HepG2 (cell line): ENCODE data around the gene MAP3K3. TPM values are rescaled to one million over a fixed set of nuclear protein-coding genes. Genes with fewer than 3 reads are reported as not detected.

Source experiments
- ATF2 ChIP-seq: sonication (generic); formaldehyde crosslinking; IDR thresholded peaks from 2 replicates; pipeline ENCODE4 v1.4.0; 2020; ENCODE audit warnings: missing genetic modification reagents
- FOXP1 ChIP-seq, 2 experiments: fragments of 450-650 bp in 1 of 2; IDR thresholded peaks; 2 replicates each; pipeline ENCODE4 v1.6.1; 2017 to 2018; ENCODE audit warnings: antibody characterized with exemption in 1 of 2
- GLI4 ChIP-seq: sonication (generic); formaldehyde crosslinking; IDR thresholded peaks from 2 replicates; pipeline ENCODE4 v1.5.1; 2020; ENCODE audit warnings: missing genetic modification reagents, mild to moderate bottlenecking, moderate library complexity, borderline replicate concordance
- GPN1 ChIP-seq: sonication (generic); formaldehyde crosslinking; IDR thresholded peaks from 2 replicates; pipeline ENCODE4 v1.5.1; 2020; ENCODE audit warnings: missing genetic modification reagents, borderline replicate concordance
- HCFC1 ChIP-seq: fragments of 150-350 bp; IDR thresholded peaks from 2 replicates; pipeline ENCODE4 v1.6.1; 2014; ENCODE audit warnings: low read depth, low read length
- KDM4B ChIP-seq: sonication (generic); formaldehyde crosslinking; IDR thresholded peaks from 2 replicates; pipeline ENCODE4 v1.4.0; 2020; ENCODE audit warnings: missing genetic modification reagents
- LCORL ChIP-seq, 2 experiments: fragments of 450-650 bp in 1 of 2; sonication (generic) in 1 of 2; formaldehyde crosslinking in 1 of 2; IDR thresholded peaks; 2 replicates each; pipeline versions ENCODE4 v1.5.0 to v1.6.1; 2017 to 2020; ENCODE audit warnings: antibody characterized with exemption in 1 of 2, missing genetic modification reagents in 1 of 2
- MAFF ChIP-seq: IDR thresholded peaks from 2 replicates; pipeline ENCODE4 v1.6.1; 2011; ENCODE audit warnings: low read depth, low read length, improper control_type of control experiment
- MNT ChIP-seq: fragments of 450-650 bp; IDR thresholded peaks from 2 replicates; pipeline ENCODE4 v1.6.1; 2016
- MYPOP ChIP-seq: sonication (generic); formaldehyde crosslinking; IDR thresholded peaks from 2 replicates; pipeline ENCODE4 v1.8.1; 2023; ENCODE audit warnings: mild to moderate bottlenecking, moderate library complexity, missing genetic modification reagents
- NR2C2 ChIP-seq: sonication (generic); formaldehyde crosslinking; IDR thresholded peaks from 2 replicates; pipeline ENCODE4 v1.4.0; 2020; ENCODE audit warnings: missing genetic modification reagents, mild to moderate bottlenecking, moderate library complexity, borderline replicate concordance
- RBFOX2 ChIP-seq: fragments of 200-400 bp; formaldehyde crosslinking; IDR thresholded peaks from 2 replicates; pipeline ENCODE4 v1.6.1; 2017; ENCODE audit warnings: low read depth, mild to moderate bottlenecking, low read length
- SALL1 ChIP-seq: sonication (generic); formaldehyde crosslinking; IDR thresholded peaks from 2 replicates; pipeline ENCODE4 v1.8.0; 2022; ENCODE audit warnings: mild to moderate bottlenecking, missing genetic modification reagents
- SRSF1 ChIP-seq: fragments of 200-400 bp; formaldehyde crosslinking; optimal IDR thresholded peaks from 2 replicates; pipeline ENCODE3; 2017; ENCODE audit warnings: mild to moderate bottlenecking, low read depth, low read length, moderate library complexity
- ZBTB37 ChIP-seq: sonication (generic); formaldehyde crosslinking; IDR thresholded peaks from 2 replicates; pipeline ENCODE4 v1.4.0; 2020; ENCODE audit warnings: mild to moderate bottlenecking, missing genetic modification reagents
- ZNF563 ChIP-seq: sonication (generic); formaldehyde crosslinking; IDR thresholded peaks from 2 replicates; pipeline ENCODE4 v1.8.0; 2022; ENCODE audit warnings: mild to moderate bottlenecking, moderate library complexity, missing genetic modification reagents
- ZNF572 ChIP-seq: sonication (generic); formaldehyde crosslinking; IDR thresholded peaks from 2 replicates; pipeline ENCODE4 v1.5.1; 2020; ENCODE audit warnings: mild to moderate bottlenecking, missing genetic modification reagents
- ZNF616 ChIP-seq: sonication (generic); formaldehyde crosslinking; IDR thresholded peaks from 2 replicates; pipeline ENCODE4 v1.5.0; 2020; ENCODE audit warnings: low read depth, mild to moderate bottlenecking, missing genetic modification reagents
- ZNF704 ChIP-seq: sonication (generic); formaldehyde crosslinking; IDR thresholded peaks from 2 replicates; pipeline ENCODE4 v1.8.1; 2023; ENCODE audit warnings: mild to moderate bottlenecking, inconsistent platforms, moderate library complexity, missing genetic modification reagents, borderline replicate concordance
- ZNF768 ChIP-seq: sonication (generic); formaldehyde crosslinking; IDR thresholded peaks from 2 replicates; pipeline ENCODE4 v1.4.0; 2020; ENCODE audit warnings: missing genetic modification reagents
- ZNF839 ChIP-seq: sonication (generic); formaldehyde crosslinking; IDR thresholded peaks from 2 replicates; pipeline ENCODE4 v1.4.0; 2020; ENCODE audit warnings: missing genetic modification reagents, mild to moderate bottlenecking, borderline replicate concordance
- polyA plus RNA-seq, 8 experiments: library from polyadenylated mRNA; depleted of rRNA in 3 of 8; stranded (reverse) in 7 of 8; unstranded in 1 of 8; fragments of >200 nt; fragmentation: Illumina TruSeq in 4 of 8; extraction: Trizol in 4 of 8; gene quantifications; 2 replicates each; pipeline versions ENCODE4 v1.2.1 to v1.2.3, GENCODE V29; 2011 to 2016; ENCODE audit warnings: low read depth in 4 of 8, missing spikeins in 1 of 8, mixed read lengths in 1 of 8; ENCODE audit not compliant: insufficient read depth in 1 of 8
- total RNA-seq, 5 experiments: library from RNA; depleted of rRNA; stranded (reverse); fragments of >200 nt; fragmentation: Illumina TruSeq; extraction: Trizol; gene quantifications; 2 replicates each; pipeline ENCODE4 v1.2.3, GENCODE V29; 2016; ENCODE audit warnings: low read depth in 1 of 5

The MAP3K3 gene
- total and polyA plus RNA-seq, 2 of the 13 experiments (the other 11 are each of a cell fraction or from before 2014, with no cell fraction given) = 17.7 to 21.8 TPM

GRCh38 chr17:63741408-63742173 lies 119.4 kb downstream of the MAP3K3 start, which contains the start of gene STRADA (continued):
- peak; percentile 51 for TF ChIP-seq MNT
- peak; percentile 59 for TF ChIP-seq KDM4B (CRISPR knock-in tag)
- no peak for TF ChIP-seq ZBTB37 (CRISPR knock-in tag)
- TF ChIP-seq ATF2 (CRISPR knock-in tag) = peak; percentile 77
- TF ChIP-seq ZNF616 (CRISPR knock-in tag) = peak; percentile 61; the same call in 1 of the 2 replicates
- TF ChIP-seq HCFC1 = 0 out of 2 replicates have a peak, but pooled peaks have one; percentile 2
- no peak for TF ChIP-seq MAFF
- no peak for TF ChIP-seq FOXP1 (IDR thresholded peaks at IDR 0.05)
- no peak for TF ChIP-seq FOXP1 (CRISPR knock-in tag; IDR thresholded peaks at IDR 0.05)
- peak; percentile 66; the same call in 1 of the 2 replicates for TF ChIP-seq NR2C2 (CRISPR knock-in tag)
- TF ChIP-seq GLI4 = peak; percentile 92
- TF ChIP-seq ZNF839 (CRISPR knock-in tag) = peak; percentile 86; the same call in 1 of the 2 replicates
- peak; percentile 95 for TF ChIP-seq ZNF563 (CRISPR knock-in tag)
- TF ChIP-seq SALL1 (CRISPR knock-in tag) = peak; percentile 85
- no peak; the same call in 1 of the 2 replicates for TF ChIP-seq MYPOP (CRISPR knock-in tag)
- TF ChIP-seq RBFOX2 = peak; percentile 89
- 0 out of 2 replicates have a peak, but pooled peaks have one; percentile 52 for TF ChIP-seq ZNF572 (CRISPR knock-in tag)
- peak; percentile 34; the same call in 1 of the 2 replicates for TF ChIP-seq GPN1 (CRISPR knock-in tag)
- TF ChIP-seq SRSF1 = peak; percentile 59
- no peak for TF ChIP-seq LCORL (IDR thresholded peaks at IDR 0.05)
- peak; percentile 80 for TF ChIP-seq LCORL (CRISPR knock-in tag; IDR thresholded peaks at IDR 0.05)
- peak; percentile 80; the same call in 1 of the 2 replicates for TF ChIP-seq ZNF768 (CRISPR knock-in tag)
- TF ChIP-seq ZNF704 (CRISPR knock-in tag) = peak; percentile 67; the same call in 1 of the 2 replicates
